CD14-positive monocyte (primary cell): ENCODE data around the gene WDR7. TPM values are rescaled to one million over a fixed set of nuclear protein-coding genes. Genes with fewer than 3 reads are reported as not detected.

ENCODE experiments used
- DNase-seq, 3 donors: peaks; one replicate each; pipeline ENCODE4 v3.0.0-alpha.2; 2011 to 2022
- H2AFZ ChIP-seq: 2 replicates; pipeline ENCODE4 v1.6.0; 2012; ENCODE audit warnings: mild to moderate bottlenecking, low read depth, low read length, inconsistent platforms; ENCODE audit not compliant: insufficient read depth, poor library complexity, severe bottlenecking
- H3K27ac ChIP-seq, 2 donors: 1 replicate in 1 of 2; 2 replicates in 1 of 2; pipeline ENCODE4 v1.5.1; 2012 to 2013; ENCODE audit warnings: low read length in 2 of 2, control low read depth in 1 of 2, inconsistent platforms in 1 of 2, low read depth in 1 of 2, mild to moderate bottlenecking in 1 of 2
- H3K27me3 ChIP-seq, 2 donors: one replicate each; pipeline versions ENCODE4 v1.6.0 to v1.6.1; 2011 to 2013; ENCODE audit warnings: low read length in 2 of 2; ENCODE audit not compliant: control insufficient read depth in 2 of 2, insufficient read depth in 2 of 2
- H3K36me3 ChIP-seq, 2 donors: replicated peaks in 1 of 2; 1 replicate in 1 of 2; 2 replicates in 1 of 2; pipeline versions ENCODE4 v1.5.1 to v1.6.1; 2012 to 2013; ENCODE audit warnings: low read length in 2 of 2, control low read depth in 1 of 2, inconsistent platforms in 1 of 2, mild to moderate bottlenecking in 1 of 2; ENCODE audit not compliant: insufficient read depth in 2 of 2, control insufficient read depth in 1 of 2
- H3K4me1 ChIP-seq, 2 donors: 1 replicate in 1 of 2; 2 replicates in 1 of 2; pipeline versions ENCODE4 v1.5.1 to v1.6.1; 2012 to 2013; ENCODE audit warnings: low read length in 2 of 2, control low read depth in 1 of 2, inconsistent platforms in 1 of 2, mild to moderate bottlenecking in 1 of 2, moderate library complexity in 1 of 2; ENCODE audit not compliant: insufficient read depth in 2 of 2, control insufficient read depth in 1 of 2
- H3K4me2 ChIP-seq: replicated peaks from 2 replicates; pipeline ENCODE3; 2012; ENCODE audit warnings: low read length, moderate library complexity, mild to moderate bottlenecking; ENCODE audit not compliant: poor library complexity, severe bottlenecking; ENCODE audit errors: extremely low read depth
- H3K4me3 ChIP-seq, 3 experiments: fragments of 200-600 bp in 1 of 3; sonication (generic) in 1 of 3; replicated peaks in 1 of 3; 1 replicate in 2 of 3; 2 replicates in 1 of 3; pipeline ENCODE4 v1.5.1; 2011 to 2013; ENCODE audit warnings: low read length in 3 of 3, mild to moderate bottlenecking in 3 of 3, control low read depth in 2 of 3, low read depth in 2 of 3, inconsistent platforms in 1 of 3, moderate library complexity in 1 of 3
- H3K79me2 ChIP-seq: 2 replicates; pipeline ENCODE4 v1.6.0; 2012; ENCODE audit warnings: mild to moderate bottlenecking, control low read depth, inconsistent platforms, low read length, moderate library complexity; ENCODE audit not compliant: insufficient read depth
- H3K9ac ChIP-seq: 2 replicates; pipeline ENCODE4 v1.6.0; 2017; ENCODE audit warnings: low read length, mild to moderate bottlenecking; ENCODE audit not compliant: insufficient read depth, poor library complexity, severe bottlenecking
- H3K9me3 ChIP-seq, 2 donors: replicated peaks in 1 of 2; 1 replicate in 1 of 2; 2 replicates in 1 of 2; pipeline versions ENCODE4 v1.5.1 to v1.6.1; 2012 to 2013; ENCODE audit warnings: low read length in 2 of 2, control low read depth in 1 of 2; ENCODE audit not compliant: control insufficient read depth in 1 of 2, insufficient read depth in 1 of 2
- H4K20me1 ChIP-seq: 2 replicates; pipeline ENCODE4 v1.6.0; 2012; ENCODE audit warnings: mild to moderate bottlenecking, low read length, control low read depth, moderate library complexity; ENCODE audit not compliant: insufficient read depth
- H3K27ac Mint-ChIP-seq, 7 donors: one replicate each; pipeline ENCODE4 v1.8.0; 2020; ENCODE audit warnings: mild to moderate bottlenecking in 7 of 7, mixed read lengths in 7 of 7, moderate library complexity in 6 of 7, inconsistent platforms in 2 of 7
- H3K27me3 Mint-ChIP-seq, 3 donors: one replicate each; pipeline ENCODE4 v1.8.0; 2021 to 2022; ENCODE audit warnings: low read depth in 3 of 3, mild to moderate bottlenecking in 3 of 3, mixed read lengths in 3 of 3, moderate library complexity in 3 of 3, inconsistent platforms in 1 of 3
- H3K36me3 Mint-ChIP-seq, 2 donors: one replicate each; pipeline ENCODE4 v1.8.0; 2020; ENCODE audit warnings: mixed read lengths in 2 of 2, inconsistent platforms in 1 of 2, mild to moderate bottlenecking in 1 of 2
- H3K4me1 Mint-ChIP-seq: one replicate; pipeline ENCODE4 v1.8.0; 2020; ENCODE audit warnings: mild to moderate bottlenecking, mixed read lengths
- H3K4me3 Mint-ChIP-seq, 2 donors: one replicate each; pipeline ENCODE4 v1.8.0; 2020; ENCODE audit warnings: mild to moderate bottlenecking in 2 of 2, mixed read lengths in 2 of 2, moderate library complexity in 1 of 2
- H3K9me3 Mint-ChIP-seq, 7 donors: one replicate each; pipeline ENCODE4 v1.8.0; 2020 to 2022; ENCODE audit warnings: mixed read lengths in 7 of 7, mild to moderate bottlenecking in 6 of 7, moderate library complexity in 6 of 7, inconsistent platforms in 2 of 7
- CTCF ChIP-seq: fragments of 200-600 bp; IDR thresholded peaks from one replicate; pipeline ENCODE4 v1.8.0; 2022; ENCODE audit warnings: antibody characterized with exemption, mild to moderate bottlenecking
- whole genome bisulfite sequencing: methylation state at CpG from one replicate; pipeline ENCODE4 v1.1.5; 2013; ENCODE audit warnings: missing lambda C conversion rate; ENCODE audit not compliant: insufficient coverage; 5-methylcytosine and 5-hydroxymethylcytosine counted together
- intact Hi-C, 2 donors: fragments of 100-400 bp; cut with micrococcal nuclease; formaldehyde crosslinking; loops; one replicate each; pipeline versions ENCODE4 v1.15.0 to v1.15.1; 2023
- polyA plus RNA-seq, 3 donors: library from polyadenylated mRNA; depleted of rRNA in 1 of 3; unstranded in 2 of 3; stranded (reverse) in 1 of 3; fragments of 300-500 nt in 2 of 3; fragments of >200 nt in 1 of 3; fragmentation: Illumina TruSeq in 2 of 3; gene quantifications; 1 replicate in 2 of 3; 2 replicates in 1 of 3; pipeline ENCODE4 v1.2.3, GENCODE V29; 2012 to 2021

WDR7 gene
- polyA plus RNA-seq, 3 donors: 9.1 to 23.6 (median 9.5) TPM

DNA sequence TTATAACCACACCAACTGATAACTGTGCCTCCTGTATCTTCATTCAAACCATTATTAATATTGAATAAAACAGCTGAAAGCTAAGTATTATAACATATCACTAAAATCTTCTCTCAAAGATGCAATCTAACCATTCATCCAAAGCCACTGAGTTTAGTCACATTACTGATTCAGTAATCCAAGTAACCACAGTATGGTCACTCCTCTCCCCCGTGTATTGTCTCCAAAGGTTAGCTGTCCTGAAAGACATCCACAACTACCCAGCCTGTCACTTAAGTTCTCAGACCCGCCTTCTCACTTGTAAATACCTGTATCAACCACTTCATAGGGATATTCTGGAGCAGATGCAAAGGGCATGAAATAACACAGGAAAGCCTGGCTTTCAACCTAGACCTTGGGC is 282.3 kb downstream of the WDR7 start:
- H3K27ac Mint-ChIP-seq: no peak overlapping the region
- Histone ChIP-seq H3K4me3 (no peak overlapping the region), H3K4me1 (no peaks in the 10 kb centered on the region), H3K36me3 (peaks cover 23 to 34% of the 10 kb centered on the region in 2 donors), H3K27ac (no peak overlapping the region), H3K79me2 (no peaks in the 10 kb centered on the region), H3K27me3 (no peaks in the 10 kb centered on the region), H2AFZ (no peak overlapping the region), H4K20me1 (no peaks in the 10 kb centered on the region), H3K4me2 (no peak overlapping the region), H3K9ac (no peak overlapping the region), H3K9me3 (no peaks in the 10 kb centered on the region)
- 100% methylated on average over 1 of the region's 2 CpGs for WGBS
- no peaks in the 10 kb centered on the region for H3K9me3 Mint-ChIP-seq
- no peak for TF ChIP-seq CTCF
- no peak overlapping the region for H3K4me3 Mint-ChIP-seq
- intact Hi-C loops: no loop called here
- H3K4me1 Mint-ChIP-seq: no peaks in the 10 kb centered on the region
- no peak for DNase-seq
- no peaks in the 10 kb centered on the region for H3K27me3 Mint-ChIP-seq
- H3K36me3 Mint-ChIP-seq: peaks cover 44 to 50% of the 10 kb centered on the region in 2 donors

DNA sequence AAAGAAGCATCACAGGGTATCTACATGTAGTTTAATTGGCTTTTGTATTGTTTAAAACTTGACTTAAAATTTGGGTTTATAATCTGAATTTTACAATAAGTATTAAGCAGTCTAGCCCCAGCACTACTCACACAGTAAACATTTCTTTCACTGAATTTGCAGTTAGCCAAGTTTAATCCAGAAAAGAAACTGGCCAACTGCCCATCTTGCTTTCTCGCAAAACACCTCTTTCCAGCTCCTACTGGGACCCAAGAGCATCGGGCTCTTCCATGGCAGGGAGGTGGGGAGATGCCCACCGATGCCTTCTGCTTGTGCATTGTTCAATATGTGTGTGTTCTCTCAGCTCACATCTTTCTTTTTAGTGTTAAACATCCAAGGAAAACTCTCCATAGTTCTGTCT is 283.0 kb downstream of the WDR7 start:
- no peak overlapping the region for H3K27ac Mint-ChIP-seq
- no peaks in the 10 kb centered on the region for H3K9me3 Mint-ChIP-seq
- Histone ChIP-seq H3K4me2 (no peak overlapping the region), H3K36me3 (peaks cover 24 to 34% of the 10 kb centered on the region in 2 donors), H3K9me3 (no peaks in the 10 kb centered on the region), H3K4me1 (no peaks in the 10 kb centered on the region), H3K4me3 (no peak overlapping the region), H4K20me1 (no peaks in the 10 kb centered on the region), H2AFZ (no peak overlapping the region), H3K27ac (no peak overlapping the region), H3K79me2 (no peaks in the 10 kb centered on the region), H3K9ac (no peak overlapping the region), H3K27me3 (no peaks in the 10 kb centered on the region)
- peaks cover 47 to 50% of the 10 kb centered on the region in 2 donors for H3K36me3 Mint-ChIP-seq
- DNase-seq: no peak
- intact Hi-C loops: no loop called here
- no peak for TF ChIP-seq CTCF
- WGBS: no CpG with 5 or more reads among the region's 3 CpGs
- no peaks in the 10 kb centered on the region for H3K4me1 Mint-ChIP-seq
- no peak overlapping the region for H3K4me3 Mint-ChIP-seq
- H3K27me3 Mint-ChIP-seq: no peaks in the 10 kb centered on the region
